Stomach (tissue), 4 donors: ENCODE results near the gene NUDT1.
A peak's percentile ranks its signal among the peaks of the same experiment; 100 is the strongest.

Source experiments
- CTCF ChIP-seq, 7 experiments: fragments of 450-650 bp in 4 of 7; fragments of 200-600 bp in 3 of 7; sonication (generic) in 3 of 7; IDR thresholded peaks; one replicate each; pipeline ENCODE4 v1.5.1; 2016 to 2019; ENCODE audit warnings: antibody characterized with exemption in 7 of 7, control low read depth in 2 of 7, mild to moderate bottlenecking in 1 of 7
- POLR2A ChIP-seq, 4 donors: fragments of 450-650 bp; IDR thresholded peaks; one replicate each; pipeline ENCODE4 v1.6.1; 2016; ENCODE audit warnings: antibody characterized with exemption in 4 of 4, control low read depth in 2 of 4, mild to moderate bottlenecking in 1 of 4, moderate library complexity in 1 of 4
- POLR2AphosphoS5 ChIP-seq, 3 donors: sonication (generic); formaldehyde crosslinking; IDR thresholded peaks; one replicate each; pipeline ENCODE4 v1.6.1; 2016; ENCODE audit warnings: antibody characterized with exemption in 3 of 3

DNA sequence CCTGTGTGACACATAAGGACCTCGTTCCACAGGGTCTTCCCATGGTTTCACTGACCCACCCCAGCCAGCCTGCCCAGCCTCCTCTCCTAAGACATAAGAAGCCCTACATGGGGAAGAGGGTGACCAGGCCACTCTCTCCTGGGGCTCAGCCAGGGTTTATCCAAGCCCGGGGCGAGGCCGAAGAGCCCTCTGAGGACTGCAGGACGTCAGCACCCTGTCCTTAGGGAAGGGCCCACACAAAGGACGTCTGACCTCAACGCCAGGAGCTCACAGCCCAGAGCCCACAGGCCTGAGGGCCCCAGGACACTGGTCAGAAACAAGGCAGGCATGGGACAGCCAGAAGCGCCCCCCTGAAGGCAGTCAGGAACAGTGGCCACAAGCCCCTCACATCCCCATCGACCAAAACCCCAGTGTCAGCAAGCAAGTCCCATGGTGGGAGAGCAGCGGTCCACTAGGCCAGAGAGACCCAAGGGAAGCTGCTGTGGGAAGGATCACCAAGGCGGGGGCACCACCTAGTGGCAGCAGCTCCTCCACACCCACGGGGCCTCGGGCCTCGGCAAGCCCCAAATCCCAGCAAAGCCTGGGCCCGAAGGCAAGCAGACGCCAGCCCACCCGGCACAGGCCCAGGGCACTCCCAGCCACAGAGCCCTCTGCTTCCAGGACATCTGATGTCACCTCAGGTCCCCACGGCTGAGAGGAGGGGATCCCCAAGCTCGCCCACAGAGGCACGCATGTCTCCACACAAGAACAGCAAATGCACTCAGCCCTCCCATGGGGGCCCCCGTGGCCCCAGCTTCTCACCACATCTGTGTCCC is 32.7 kb upstream of the NUDT1 start:
- peak in 1 of 3 donors; percentile 30 for TF ChIP-seq POLR2AphosphoS5 (IDR thresholded peaks at IDR 0.05)
- TF ChIP-seq POLR2A (IDR thresholded peaks at IDR 0.05), result no peak
- TF ChIP-seq CTCF (IDR thresholded peaks at IDR 0.05), result peak in 5 of 7 experiments; percentile 53 to 75 (median 71)
